B cell (primary cell): ENCODE results near the gene GALM. TPM values are rescaled to one million over a fixed set of nuclear protein-coding genes. Genes with fewer than 3 reads are reported as not detected.

Experiments
- ATAC-seq: fragments of 200-7000 bp; cut with Tn5 transposase; one replicate; pipeline ENCODE4 v1.10.0; 2021; ENCODE audit warnings: low read depth, mild to moderate bottlenecking, moderate number of reproducible peaks, moderate library complexity
- CTCF ChIA-PET: fragments of 350-600 bp; sonication (Branson Sonifier 250); formaldehyde crosslinking; loops from one replicate; lab custom pipeline; 2021; ENCODE audit warnings: antibody characterized with exemption, inconsistent platforms; lab: Charles Lee
- POLR2A ChIA-PET: fragments of 350-600 bp; sonication (Branson Sonifier 250); formaldehyde crosslinking; loops from one replicate; lab custom pipeline; 2021; ENCODE audit warnings: antibody characterized with exemption; lab: Charles Lee
- DNase-seq: peaks from one replicate; pipeline ENCODE4 v3.0.0; 2013
- H2AFZ ChIP-seq: 2 replicates; pipeline ENCODE4 v1.6.1; 2012; ENCODE audit warnings: mild to moderate bottlenecking, low read depth, low read length; ENCODE audit not compliant: insufficient read depth, poor library complexity, severe bottlenecking
- H3K27ac ChIP-seq, 2 donors: 1 replicate in 1 of 2; 2 replicates in 1 of 2; pipeline ENCODE4 v1.5.1; 2012 to 2013; ENCODE audit warnings: low read length in 2 of 2, mild to moderate bottlenecking in 2 of 2, moderate library complexity in 1 of 2
- H3K27me3 ChIP-seq, 4 experiments: fragments of 200-600 bp in 1 of 4; sonication (generic) in 1 of 4; replicated peaks in 1 of 4; 1 replicate in 2 of 4; 2 replicates in 2 of 4; pipeline versions ENCODE4 v1.6.1 to v1.7.0; 2013 to 2016; ENCODE audit warnings: low read length in 3 of 4, mild to moderate bottlenecking in 2 of 4, mixed read lengths in 1 of 4, moderate library complexity in 1 of 4; ENCODE audit not compliant: insufficient read depth in 4 of 4, control insufficient read depth in 3 of 4; ENCODE audit errors: control extremely low read depth in 1 of 4
- H3K36me3 ChIP-seq, 2 experiments: replicated peaks in 1 of 2; 1 replicate in 1 of 2; 2 replicates in 1 of 2; pipeline versions ENCODE4 v1.6.1 to v1.7.1; 2013; ENCODE audit warnings: low read length in 1 of 2; ENCODE audit not compliant: insufficient read depth in 2 of 2, control insufficient read depth in 1 of 2; ENCODE audit errors: control extremely low read depth in 1 of 2, extremely low read depth in 1 of 2
- H3K4me1 ChIP-seq, 2 donors: fragments of 200-600 bp in 1 of 2; sonication (generic) in 1 of 2; 1 replicate in 1 of 2; 2 replicates in 1 of 2; pipeline versions ENCODE4 v1.5.1 to v1.6.1; 2013 to 2017; ENCODE audit warnings: low read length in 2 of 2; ENCODE audit not compliant: control insufficient read depth in 2 of 2, insufficient read depth in 2 of 2
- H3K4me2 ChIP-seq: replicated peaks from 2 replicates; pipeline ENCODE3; 2012; ENCODE audit warnings: mild to moderate bottlenecking, low read depth, low read length; ENCODE audit not compliant: poor library complexity, severe bottlenecking
- H3K4me3 ChIP-seq, 5 experiments: fragments of 200-600 bp in 1 of 5; sonication (generic) in 1 of 5; 1 replicate in 3 of 5; 2 replicates in 2 of 5; pipeline versions ENCODE4 v1.5.1 to v1.7.0; 2011 to 2016; ENCODE audit warnings: low read length in 4 of 5, mild to moderate bottlenecking in 4 of 5, low read depth in 2 of 5, control low read depth in 1 of 5, moderate library complexity in 1 of 5; ENCODE audit not compliant: insufficient read depth in 1 of 5; ENCODE audit errors: control extremely low read depth in 1 of 5, extremely low read depth in 1 of 5
- H3K79me2 ChIP-seq: fragments of 200-600 bp; sonication (generic); one replicate; pipeline ENCODE4 v1.6.0; 2016; ENCODE audit warnings: low read length; ENCODE audit not compliant: control insufficient read depth, insufficient read depth
- H3K9ac ChIP-seq: fragments of 200-600 bp; sonication (generic); 2 replicates; pipeline ENCODE4 v1.6.1; 2017; ENCODE audit warnings: mild to moderate bottlenecking, low read length, moderate library complexity
- H3K9me3 ChIP-seq, 3 donors: one replicate each; pipeline versions ENCODE4 v1.6.1 to v1.7.1; 2013; ENCODE audit warnings: low read length in 2 of 3; ENCODE audit not compliant: control insufficient read depth in 2 of 3, insufficient read depth in 1 of 3; ENCODE audit errors: control extremely low read depth in 1 of 3
- H4K20me1 ChIP-seq: 2 replicates; pipeline ENCODE4 v1.6.0; 2012; ENCODE audit warnings: mild to moderate bottlenecking, low read length; ENCODE audit not compliant: insufficient read depth, control insufficient read depth, poor library complexity, severe bottlenecking
- H3K27ac Mint-ChIP-seq: one replicate; pipeline ENCODE4 v1.8.0; 2021; ENCODE audit warnings: mixed read lengths
- H3K27me3 Mint-ChIP-seq: one replicate; pipeline ENCODE4 v1.8.0; 2021; ENCODE audit warnings: mixed read lengths
- H3K4me1 Mint-ChIP-seq: one replicate; pipeline ENCODE4 v1.8.0; 2021; ENCODE audit warnings: mixed read lengths
- H3K4me3 Mint-ChIP-seq: one replicate; pipeline ENCODE4 v1.8.0; 2021; ENCODE audit warnings: mixed read lengths
- H3K9me3 Mint-ChIP-seq: one replicate; pipeline ENCODE4 v1.8.0; 2022; ENCODE audit warnings: mixed read lengths; ENCODE audit not compliant: insufficient read depth
- EZH2 ChIP-seq: IDR thresholded peaks from 2 replicates; pipeline ENCODE4 v1.6.1; 2012; ENCODE audit warnings: borderline replicate concordance, low read depth, mild to moderate bottlenecking, moderate library complexity, low read length; ENCODE audit not compliant: insufficient read depth, poor library complexity, severe bottlenecking
- WGBS: methylation state at CpG from one replicate; pipeline ENCODE4 v1.1.5; 2013; ENCODE audit warnings: missing lambda C conversion rate; ENCODE audit not compliant: insufficient coverage; 5-methylcytosine and 5-hydroxymethylcytosine counted together
- intact Hi-C: fragments of 100-400 bp; cut with micrococcal nuclease; formaldehyde crosslinking; loops from one replicate; pipeline ENCODE4 v1.10.0; 2022
- polyA plus RNA-seq: library from polyadenylated mRNA; depleted of rRNA; stranded (reverse); fragments of >200 nt; gene quantifications from 2 replicates; pipeline ENCODE4 v1.2.3, GENCODE V29; 2012
- total RNA-seq, 2 donors: library from RNA; stranded (reverse); fragments of 120-200 nt in 1 of 2; gene quantifications; 1 replicate in 1 of 2; 2 replicates in 1 of 2; pipeline versions ENCODE4 v1.2.3 to v1.2.4, GENCODE V29; 2013 to 2022
- TF ChIP-seq, protein P1 (sequence below): fragments of 200-600 bp; IDR thresholded peaks from one replicate; pipeline ENCODE4 v1.8.0; 2022; ENCODE audit warnings: antibody characterized with exemption, mild to moderate bottlenecking

GALM gene
- total and polyA plus RNA-seq, 2 donors (not counting 1 experiment from before 2014, with no cell fraction given): 5.1 to 9.7 TPM

DNA sequence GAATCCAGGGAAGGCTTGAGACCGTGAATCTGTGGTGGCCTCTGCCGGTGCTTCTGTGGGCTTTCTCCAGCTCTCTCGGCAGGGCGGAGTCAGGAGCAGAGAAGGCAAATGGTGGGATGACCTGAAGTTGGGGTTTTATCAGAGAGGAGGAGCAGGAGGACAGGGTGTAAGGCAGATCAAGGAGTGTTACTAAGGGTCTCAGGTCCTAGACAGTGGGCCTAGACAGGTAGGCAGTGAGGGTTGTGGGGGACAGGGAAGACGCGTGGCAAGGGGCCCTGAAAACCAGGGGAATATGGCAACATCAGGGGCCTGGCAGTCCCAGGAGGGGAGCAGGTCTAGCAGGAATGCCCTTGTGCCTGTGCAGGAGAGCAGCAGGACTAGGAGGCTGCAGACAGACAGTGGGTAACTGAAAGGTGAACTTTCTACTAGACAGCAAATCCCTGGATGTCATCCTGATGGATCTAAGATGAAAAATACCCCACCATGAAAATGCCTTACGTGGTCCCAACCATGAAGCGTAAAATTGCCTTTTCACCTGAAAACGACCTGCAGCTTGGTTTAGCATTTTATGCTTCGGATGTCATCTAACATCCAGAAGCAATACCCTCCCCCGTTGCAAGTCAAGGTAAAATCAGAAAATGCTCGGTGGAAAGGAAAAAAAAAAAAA lies 43.1 kb downstream of the GALM start:
- intact Hi-C loops: no loop called here

More for the DNA sequence above, 43.1 kb downstream of the GALM start:
- Histone ChIP-seq H3K27ac (no peak overlapping the region), H3K36me3 (peaks cover 0 to 3% of the 10 kb centered on the region in 2 experiments), H3K4me1 (no peaks in the 10 kb centered on the region), H4K20me1 (no peaks in the 10 kb centered on the region), H2AFZ (no peak overlapping the region), H3K4me2 (no peak overlapping the region), H3K9me3 (no peaks in the 10 kb centered on the region), H3K27me3 (no peaks in the 10 kb centered on the region), H3K9ac (no peak overlapping the region), H3K4me3 (no peak overlapping the region), H3K79me2 (no peaks in the 10 kb centered on the region)
- Mint-ChIP-seq H3K4me3 (no peak overlapping the region), H3K27me3 (no peaks in the 10 kb centered on the region), H3K4me1 (peaks cover 9% of the 10 kb centered on the region), H3K27ac (no peak overlapping the region), H3K9me3 (peaks cover 4% of the 10 kb centered on the region)
- WGBS: 100% methylated on average over 7 of the region's 12 CpGs
- ATAC-seq (no peak), DNase-seq (no peak)
- ChIA-PET CTCF (no interaction called here), POLR2A (interaction anchor here (0.7 kb wide), 1 partner anchor 116 kb away, joined by 3 read pairs; no protein-coding TSS in a partner anchor)
- TF ChIP-seq, protein P1, sequence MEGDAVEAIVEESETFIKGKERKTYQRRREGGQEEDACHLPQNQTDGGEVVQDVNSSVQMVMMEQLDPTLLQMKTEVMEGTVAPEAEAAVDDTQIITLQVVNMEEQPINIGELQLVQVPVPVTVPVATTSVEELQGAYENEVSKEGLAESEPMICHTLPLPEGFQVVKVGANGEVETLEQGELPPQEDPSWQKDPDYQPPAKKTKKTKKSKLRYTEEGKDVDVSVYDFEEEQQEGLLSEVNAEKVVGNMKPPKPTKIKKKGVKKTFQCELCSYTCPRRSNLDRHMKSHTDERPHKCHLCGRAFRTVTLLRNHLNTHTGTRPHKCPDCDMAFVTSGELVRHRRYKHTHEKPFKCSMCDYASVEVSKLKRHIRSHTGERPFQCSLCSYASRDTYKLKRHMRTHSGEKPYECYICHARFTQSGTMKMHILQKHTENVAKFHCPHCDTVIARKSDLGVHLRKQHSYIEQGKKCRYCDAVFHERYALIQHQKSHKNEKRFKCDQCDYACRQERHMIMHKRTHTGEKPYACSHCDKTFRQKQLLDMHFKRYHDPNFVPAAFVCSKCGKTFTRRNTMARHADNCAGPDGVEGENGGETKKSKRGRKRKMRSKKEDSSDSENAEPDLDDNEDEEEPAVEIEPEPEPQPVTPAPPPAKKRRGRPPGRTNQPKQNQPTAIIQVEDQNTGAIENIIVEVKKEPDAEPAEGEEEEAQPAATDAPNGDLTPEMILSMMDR: no peak
- no peak for TF ChIP-seq EZH2
